Ureter (tissue), 1 donor: ENCODE results near the gene FAT1. TPM values are rescaled to one million over a fixed set of nuclear protein-coding genes. Genes with fewer than 3 reads are reported as not detected.
"Not testable (repeated sequence)": the region's sequence is repeated elsewhere in the genome, so short reads cannot be mapped to it uniquely, and the experiment has no call there.

Source experiments
- DNase-seq: peaks from one replicate; pipeline ENCODE4 v3.0.0-alpha.2; 2020; ENCODE audit warnings: low spot score
- total RNA-seq: library from RNA; stranded (reverse); gene quantifications from one replicate; pipeline ENCODE4 v1.2.4, GENCODE V29; 2023
- donor health status: DM: yes; HTN: yes; CAD: no.

Gene FAT1, protein sequence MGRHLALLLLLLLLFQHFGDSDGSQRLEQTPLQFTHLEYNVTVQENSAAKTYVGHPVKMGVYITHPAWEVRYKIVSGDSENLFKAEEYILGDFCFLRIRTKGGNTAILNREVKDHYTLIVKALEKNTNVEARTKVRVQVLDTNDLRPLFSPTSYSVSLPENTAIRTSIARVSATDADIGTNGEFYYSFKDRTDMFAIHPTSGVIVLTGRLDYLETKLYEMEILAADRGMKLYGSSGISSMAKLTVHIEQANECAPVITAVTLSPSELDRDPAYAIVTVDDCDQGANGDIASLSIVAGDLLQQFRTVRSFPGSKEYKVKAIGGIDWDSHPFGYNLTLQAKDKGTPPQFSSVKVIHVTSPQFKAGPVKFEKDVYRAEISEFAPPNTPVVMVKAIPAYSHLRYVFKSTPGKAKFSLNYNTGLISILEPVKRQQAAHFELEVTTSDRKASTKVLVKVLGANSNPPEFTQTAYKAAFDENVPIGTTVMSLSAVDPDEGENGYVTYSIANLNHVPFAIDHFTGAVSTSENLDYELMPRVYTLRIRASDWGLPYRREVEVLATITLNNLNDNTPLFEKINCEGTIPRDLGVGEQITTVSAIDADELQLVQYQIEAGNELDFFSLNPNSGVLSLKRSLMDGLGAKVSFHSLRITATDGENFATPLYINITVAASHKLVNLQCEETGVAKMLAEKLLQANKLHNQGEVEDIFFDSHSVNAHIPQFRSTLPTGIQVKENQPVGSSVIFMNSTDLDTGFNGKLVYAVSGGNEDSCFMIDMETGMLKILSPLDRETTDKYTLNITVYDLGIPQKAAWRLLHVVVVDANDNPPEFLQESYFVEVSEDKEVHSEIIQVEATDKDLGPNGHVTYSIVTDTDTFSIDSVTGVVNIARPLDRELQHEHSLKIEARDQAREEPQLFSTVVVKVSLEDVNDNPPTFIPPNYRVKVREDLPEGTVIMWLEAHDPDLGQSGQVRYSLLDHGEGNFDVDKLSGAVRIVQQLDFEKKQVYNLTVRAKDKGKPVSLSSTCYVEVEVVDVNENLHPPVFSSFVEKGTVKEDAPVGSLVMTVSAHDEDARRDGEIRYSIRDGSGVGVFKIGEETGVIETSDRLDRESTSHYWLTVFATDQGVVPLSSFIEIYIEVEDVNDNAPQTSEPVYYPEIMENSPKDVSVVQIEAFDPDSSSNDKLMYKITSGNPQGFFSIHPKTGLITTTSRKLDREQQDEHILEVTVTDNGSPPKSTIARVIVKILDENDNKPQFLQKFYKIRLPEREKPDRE (N-terminal part only)
- 185 TPM for total RNA-seq

DNA sequence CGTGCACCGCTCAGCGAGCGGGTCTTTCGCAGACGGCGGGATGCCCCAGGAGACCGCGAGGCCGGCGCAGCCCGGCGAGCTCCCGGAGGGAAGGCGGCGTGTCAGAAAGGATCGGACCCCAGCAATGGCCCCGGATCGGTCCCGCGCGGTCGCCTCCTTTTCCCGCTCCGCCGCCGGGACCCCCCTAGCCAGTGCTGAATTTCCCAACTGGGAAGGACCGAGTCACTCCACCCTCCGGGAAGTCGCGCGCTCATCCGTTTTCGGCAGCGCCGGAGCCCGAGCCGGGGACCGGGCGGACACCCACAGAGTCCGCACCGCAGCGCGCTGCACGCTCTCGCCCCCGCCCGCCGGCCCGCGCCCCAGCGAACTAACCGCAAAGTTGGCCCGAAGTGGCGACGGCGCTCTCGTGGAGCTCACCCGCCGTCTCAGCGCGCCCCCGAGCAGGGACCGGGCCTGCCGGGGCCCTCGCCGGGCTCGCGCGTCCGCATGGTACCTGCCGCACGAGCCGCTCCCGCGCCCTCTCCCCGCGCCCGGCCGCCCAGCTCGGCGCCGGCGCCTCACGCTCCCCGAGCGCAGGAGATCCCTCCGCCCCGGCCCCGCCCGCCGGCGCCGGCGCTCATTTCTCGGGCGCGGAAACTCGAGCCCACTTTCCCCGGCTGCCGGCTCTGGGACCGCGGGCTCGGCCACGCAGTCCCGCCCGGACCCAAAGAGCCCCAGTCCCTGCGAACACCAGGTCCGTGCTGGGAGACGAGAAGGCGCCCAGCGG is at the start of gene FAT1:
Gene FAT1 (minus strand): TSS at position 565 of the 766 bp plus-strand sequence. CDS start 14,029 bp downstream, outside the sequence.
- peak; percentile 74 for DNase-seq

DNA sequence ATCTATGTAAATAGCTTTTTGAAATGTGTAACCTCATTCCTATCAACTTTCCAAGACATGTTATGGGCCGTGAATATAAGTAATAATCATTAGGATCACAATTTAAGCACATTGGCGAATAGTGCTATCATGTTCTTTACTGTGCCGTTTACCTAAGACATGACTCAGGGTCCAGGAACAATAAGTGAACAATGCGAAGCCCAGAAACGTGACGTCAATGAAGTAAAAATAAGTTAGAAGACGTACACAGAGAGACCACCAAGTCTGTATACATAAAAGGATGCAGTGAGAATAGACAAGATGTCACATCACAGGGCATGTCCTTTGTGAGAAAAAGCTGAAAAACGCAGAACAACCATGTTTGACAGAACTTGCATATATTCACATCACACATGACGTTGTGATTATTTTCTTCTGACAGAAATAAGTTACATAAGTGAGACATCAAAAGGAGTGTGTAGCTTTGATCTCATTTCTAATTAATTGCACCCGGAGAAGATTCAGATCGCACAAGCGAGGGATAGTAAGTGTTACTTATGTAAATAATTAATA is 49.4 kb upstream of the FAT1 start:
- DNase-seq, result no peak

DNA sequence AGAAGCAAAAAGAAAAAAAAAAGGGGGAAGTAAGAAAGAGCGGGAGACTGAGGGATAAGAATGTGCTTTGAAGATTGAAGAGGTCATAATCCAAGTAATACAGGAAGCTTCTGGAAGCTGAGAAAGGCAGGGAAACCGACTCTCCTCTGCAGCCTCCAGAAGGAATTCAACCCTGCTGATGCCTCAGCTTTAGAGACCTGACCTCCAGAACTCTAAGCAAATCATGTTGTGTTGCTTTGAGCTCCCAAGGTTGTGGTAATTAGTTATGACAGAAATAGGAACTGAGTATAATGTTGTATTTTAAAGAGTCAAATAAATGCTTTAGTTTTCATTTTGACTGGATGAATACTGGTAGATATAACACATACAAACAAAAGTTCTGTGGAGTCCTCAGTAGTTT is 48.0 kb upstream of the FAT1 start:
- no peak for DNase-seq

DNA sequence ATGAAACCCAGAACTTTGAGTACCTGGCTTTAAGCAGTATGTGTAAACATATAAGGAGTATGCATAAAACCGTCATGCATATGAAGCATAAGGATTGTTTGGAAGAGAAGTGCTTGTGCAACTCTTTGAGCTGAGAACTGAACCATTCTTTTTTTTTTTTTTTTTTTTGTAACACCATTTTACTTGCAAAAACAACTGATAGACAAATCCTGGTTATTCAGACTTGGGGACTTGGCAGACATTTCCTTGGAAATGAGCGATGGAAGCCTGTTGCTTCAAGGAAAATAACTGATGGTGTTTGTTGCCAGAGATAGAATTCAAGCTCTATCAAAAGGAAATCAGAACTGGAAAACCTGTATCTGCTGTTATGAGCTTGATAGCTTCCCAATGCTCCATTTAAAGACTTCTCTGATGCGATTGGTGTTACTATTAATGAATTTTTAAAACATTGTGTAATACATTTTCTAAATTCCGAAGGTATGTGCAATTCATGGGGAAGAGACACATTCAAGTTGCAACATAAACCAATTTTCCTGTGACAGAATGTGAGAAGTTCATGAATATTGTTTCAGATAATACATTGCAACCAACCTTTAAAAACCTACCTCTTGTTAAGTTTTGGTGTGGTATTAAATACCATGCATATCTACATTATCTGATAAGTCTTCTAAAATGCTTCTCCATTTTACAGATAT is 47.0 kb upstream of the FAT1 start:
- DNase-seq, result no peak

DNA sequence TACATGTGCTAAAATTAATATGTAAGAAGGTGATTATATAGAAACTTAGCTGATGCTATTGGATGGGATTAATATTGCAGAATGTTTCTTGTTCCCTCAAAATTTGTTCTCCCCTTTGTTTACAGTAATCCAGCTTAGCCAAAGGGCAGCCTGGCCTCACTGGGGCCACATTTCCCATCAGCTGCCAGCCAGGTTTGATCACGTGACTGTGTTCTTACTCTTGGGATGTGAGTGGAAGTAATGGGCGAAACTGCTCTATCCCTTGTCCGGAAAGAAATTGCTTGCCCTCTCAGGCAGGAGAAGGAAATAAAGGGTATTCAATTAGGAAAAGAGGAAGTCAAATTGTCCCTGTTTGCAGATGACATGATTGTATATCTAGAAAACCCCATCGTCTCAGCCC is 44.1 kb upstream of the FAT1 start:
- no peak for DNase-seq

DNA sequence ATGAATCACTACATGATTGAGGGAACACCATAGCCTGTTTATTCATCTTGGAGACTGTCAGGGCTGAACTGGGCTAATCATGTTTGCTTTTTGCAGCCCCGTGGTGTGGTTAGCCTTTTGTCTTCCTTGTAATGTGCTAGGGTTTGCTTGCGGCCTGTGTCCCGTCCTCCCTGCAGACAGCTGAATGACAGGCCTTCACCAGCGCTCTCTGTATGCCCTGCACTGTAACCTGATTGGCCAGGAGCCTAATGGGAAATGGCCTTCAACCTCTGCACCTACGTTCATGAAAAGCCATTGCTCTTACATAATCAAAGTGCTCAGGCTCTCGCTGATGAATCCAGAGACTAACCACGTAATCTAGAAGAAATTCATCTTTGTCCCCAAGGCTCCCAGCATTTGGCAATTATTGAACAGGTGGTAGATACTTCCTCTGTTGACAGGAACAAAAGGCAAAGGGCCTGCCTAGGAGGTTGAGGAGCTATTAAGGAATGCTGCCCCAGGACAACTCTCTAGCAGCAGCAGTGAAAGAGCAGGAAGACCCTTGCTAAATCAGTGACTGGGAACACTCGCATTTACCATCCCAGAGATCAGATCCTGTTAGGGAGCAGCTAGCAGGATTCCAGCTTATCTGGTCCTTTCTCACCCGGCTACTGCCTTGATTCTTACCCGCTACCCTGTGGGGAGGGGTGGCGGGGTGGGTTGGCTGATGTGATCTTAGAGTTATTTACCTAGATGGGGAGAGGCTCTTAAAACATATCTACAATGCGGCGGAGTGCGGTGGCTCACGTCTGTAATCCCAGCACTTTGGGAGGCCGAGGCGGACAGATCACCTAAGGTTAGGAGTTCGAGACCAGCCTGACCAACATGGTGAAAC is 42.3 kb upstream of the FAT1 start:
- no peak for DNase-seq

DNA sequence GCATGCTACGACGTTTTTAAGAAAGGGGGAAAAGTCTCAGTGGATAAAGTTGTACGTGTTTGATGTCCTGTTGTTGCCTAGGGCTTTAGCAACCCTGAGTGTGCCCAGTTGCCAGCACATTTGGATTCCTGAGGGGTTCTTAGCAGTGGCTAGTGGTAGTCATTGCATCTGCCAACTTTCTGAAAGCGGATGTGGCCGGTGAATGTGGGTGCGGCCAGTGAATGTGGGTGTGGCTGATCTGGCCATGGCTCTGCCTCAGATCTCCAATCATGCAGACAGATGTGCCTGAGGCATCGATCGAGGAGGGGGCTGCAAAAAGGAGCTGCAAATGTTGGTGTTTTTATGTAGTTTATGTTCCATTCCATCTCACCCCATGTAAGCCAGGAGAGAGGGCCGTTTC is 41.5 kb upstream of the FAT1 start:
- DNase-seq, result peak; percentile 57

DNA sequence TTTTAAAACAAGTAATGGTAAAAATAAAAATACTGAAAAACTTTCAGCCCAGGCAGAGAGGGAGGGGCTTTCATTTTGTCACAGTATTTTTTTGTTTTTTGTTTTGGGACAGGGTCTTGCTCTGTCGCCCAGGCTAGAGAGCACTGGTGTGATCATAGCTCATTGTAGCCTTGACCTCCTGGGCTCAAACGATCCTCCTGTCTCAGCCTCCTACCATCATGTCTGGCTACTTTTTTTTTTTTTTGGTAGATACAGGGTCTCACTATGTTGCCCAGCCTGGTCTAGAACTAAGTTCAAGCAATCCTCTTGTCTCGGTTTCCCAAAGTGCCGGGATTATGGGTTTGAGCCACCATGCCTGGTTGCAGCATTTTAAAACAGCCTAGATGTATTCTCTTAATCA is 40.8 kb upstream of the FAT1 start:
- no peak for DNase-seq

DNA sequence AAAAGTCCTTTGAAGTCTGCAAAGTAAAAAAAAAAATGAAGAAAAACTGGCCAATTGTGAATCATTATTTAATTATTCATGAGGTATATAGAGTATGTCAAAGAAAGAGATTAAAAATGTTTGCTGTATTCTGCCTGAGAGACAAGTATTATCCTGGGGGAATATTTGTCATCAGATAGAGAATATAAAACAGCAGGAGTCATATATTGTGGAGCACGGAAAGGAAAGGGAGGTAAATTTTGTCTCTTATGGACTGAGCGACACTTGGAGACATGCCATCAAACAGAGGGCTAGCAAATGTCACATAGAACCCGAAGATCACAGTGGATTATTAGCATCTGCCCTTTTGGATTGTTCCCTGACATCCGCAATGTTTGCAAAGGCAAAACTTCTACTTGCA is 39.2 kb upstream of the FAT1 start:
- DNase-seq, result no peak

DNA sequence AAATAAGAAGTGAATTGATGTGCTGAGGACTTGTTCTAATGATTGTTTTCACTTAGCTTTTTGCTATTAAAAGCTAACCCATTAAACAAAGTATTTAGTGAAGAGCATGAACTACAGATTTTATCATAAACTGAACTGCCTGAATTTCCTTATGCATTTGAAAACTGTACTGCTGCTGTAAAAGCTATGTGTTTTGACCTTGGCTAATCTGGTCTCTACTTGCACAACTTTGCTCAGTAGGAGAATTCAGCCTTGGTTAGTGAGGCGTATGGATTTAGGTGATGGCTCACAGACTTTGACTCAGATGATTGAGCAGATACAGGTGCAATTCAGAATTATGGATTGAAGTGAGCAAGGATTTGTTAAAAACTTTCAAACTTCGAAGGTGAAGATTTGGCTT is 38.7 kb upstream of the FAT1 start:
- DNase-seq, result no peak

DNA sequence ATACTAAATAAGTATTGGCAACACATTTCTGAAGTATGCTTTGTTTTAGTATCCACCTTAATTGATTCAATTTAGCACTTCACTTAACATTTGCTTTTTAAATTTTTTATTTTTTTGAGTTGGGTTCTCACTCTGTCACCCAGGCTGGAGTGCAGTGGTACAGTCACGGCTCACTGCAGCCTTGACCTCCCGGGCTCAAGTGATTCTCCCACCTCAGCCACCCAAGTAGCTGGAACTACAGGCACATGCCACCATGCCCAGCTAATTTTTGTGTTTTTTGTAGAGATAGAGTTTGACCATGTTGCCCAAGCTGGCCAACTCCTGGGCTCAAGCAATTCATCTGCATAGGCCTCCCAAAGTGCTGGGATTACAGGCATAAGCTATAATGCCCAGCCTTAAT is 38.3 kb upstream of the FAT1 start:
- not testable (repeated sequence) for DNase-seq

DNA sequence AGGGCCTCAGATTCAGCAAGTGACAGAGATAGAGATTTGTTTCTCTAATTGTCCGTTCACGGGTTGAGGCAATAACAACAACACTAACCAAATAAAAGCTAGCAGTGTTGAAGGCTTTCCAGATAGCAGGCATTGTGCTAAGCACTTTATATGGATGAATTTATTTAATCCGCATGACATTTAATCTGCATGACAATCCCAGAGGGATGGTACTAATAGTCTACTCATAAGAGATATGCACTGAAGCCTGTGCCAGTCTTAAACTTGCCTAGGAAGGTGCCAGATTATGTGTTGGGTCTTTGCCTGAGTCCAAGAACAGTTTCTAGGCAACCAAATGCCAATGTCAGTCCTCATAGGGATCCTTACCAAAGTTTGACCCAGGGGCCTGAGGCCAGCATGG is 37.7 kb upstream of the FAT1 start:
- no peak for DNase-seq

DNA sequence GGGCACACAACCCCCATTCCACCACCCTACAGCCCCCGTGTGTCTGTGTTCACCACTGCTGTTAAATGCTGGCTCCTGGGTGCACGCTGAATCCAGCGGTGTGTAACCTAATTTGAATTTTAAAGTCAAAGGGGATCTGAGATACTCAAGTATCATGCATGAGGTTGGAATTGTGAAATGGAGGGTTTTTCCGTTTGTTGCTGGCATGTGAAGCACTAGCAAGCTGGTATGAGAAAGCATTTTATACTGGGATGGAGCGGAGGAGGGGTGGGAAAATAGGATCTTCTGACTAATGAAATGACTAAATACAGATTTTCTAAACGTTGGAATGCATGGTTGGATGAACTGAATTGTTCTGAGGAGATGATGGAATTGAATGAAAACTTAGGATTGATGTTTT is 36.9 kb upstream of the FAT1 start:
- no peak for DNase-seq

DNA sequence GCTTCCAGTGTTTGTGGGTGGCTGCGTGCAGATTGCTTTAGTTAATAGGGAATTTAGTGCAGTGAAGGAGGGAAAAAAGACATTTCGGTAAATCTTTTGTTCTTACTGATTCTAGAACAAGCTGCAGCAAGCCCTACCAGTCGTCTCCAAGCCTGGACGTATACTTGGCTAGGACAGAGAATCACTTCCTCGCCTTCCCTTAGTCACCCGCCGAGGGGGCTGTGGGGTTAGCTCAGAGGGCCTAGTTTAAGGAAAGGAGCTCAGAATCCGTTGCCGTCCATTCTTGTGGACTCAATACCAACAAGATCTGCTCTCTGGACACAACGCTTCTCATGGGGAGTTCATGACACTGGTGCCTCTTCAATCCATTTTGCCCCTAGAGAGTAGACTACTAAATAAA is 36.3 kb upstream of the FAT1 start:
- no peak for DNase-seq

DNA sequence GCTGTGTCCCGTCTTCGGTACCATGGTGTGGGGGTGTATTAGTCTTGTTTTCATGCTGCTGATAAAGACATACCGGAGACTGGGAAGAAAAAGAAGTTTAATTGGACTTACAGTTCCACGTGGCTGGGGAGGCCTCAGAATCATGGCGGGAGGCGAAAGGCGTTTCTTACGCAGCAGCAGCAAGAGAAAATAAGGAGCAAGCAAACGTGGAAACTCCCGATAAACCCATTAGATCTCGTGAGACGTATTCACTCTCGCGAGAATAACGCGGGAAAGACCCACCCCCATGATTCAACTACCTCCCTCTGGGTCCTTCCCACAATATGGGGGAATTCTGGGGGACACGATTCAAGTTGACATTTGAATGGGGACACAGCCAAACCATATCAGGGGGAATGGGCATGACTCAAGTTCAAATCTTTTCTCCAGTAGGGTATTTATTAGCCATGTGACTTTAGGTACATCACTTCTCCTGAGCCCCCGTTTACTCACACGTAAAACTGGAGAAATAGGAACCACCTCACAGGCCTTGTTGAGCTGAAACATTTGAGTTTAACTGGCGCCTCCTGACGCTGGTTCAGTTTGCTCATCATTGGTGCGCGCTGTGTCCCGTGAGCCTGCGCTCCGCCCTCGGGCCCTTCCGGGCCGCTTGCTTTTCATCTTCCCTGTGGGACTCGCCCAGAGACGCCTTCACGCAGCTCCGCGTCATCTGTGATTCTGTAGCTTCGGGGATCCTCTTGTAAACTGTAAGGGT is 35.5 kb upstream of the FAT1 start:
- no peak for DNase-seq

DNA sequence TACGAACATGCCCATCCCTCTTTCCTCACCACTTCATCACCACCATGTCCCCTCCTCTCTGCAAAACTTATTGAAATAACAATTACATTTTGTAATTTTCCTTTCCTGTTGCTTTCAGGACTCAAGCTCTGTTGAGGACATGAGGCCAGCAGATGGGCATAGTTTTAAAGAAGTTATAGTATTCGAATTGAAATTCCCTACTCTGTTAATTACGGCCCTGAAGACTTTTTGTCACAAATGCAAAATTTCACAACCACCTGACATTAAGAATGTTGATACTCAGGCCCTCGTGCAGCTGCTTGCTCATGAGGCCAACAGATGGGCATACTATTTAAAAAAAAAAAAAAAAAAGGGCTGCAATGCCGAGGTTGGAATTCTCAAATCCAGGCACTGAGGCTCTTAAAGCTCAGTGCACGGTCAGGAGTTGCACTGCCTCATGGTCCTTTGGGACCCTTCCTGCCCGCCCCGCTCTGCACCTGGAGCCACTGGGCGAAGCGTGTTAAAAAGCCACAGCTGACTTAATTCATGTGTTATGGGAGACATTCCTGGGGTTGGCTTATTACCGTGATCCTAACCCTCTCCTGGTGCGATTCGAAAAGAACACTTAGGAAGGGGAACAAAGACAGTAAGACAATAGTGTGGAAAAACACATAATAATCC is 34.2 kb upstream of the FAT1 start:
- no peak for DNase-seq

DNA sequence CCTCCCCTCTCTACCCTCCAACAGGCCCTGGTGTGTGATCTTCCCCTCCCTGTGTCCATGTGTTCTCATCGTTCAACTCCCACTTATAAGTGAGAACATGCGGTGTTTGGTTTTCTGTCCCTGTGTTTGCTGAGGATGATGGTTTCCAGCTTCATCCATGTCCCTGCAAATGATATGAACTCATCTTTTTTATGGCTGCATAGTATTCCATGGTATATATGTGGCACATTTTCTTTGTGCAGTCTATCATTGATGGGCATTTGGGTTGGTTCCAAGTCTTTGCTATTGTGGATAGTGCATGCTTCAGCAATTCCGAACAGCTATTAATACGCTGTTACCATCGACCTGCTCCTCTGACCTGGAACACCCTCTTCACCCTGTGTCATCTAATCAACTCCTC is 32.9 kb upstream of the FAT1 start:
- DNase-seq, result not testable (repeated sequence)
